ENCODE results near the gene FRAT2. TPM values are rescaled to one million over a fixed set of nuclear protein-coding genes. Genes with fewer than 3 reads are reported as not detected.

The FRAT2 gene
- polyA plus RNA-seq, 2 donors = 7.2 to 9.6 TPM

- H3K27ac ChIP-seq (ENCODE audit: low read depth in 2 of 2, low read length in 1 of 2) = no peak overlapping the region
- no peak overlapping the region for H3K4me3 ChIP-seq (ENCODE audit: low read depth in 1 of 2, low read length in 2 of 2)
- H3K27me3 ChIP-seq (ENCODE audit: control insufficient read depth in 1 of 2, insufficient read depth in 2 of 2, low read length in 2 of 2) = no peaks in the 10 kb centered on the region
- WGBS, 2 donors = 59 to 77% methylated on average over 3 of the region's 3 CpGs
- H3K4me1 ChIP-seq (ENCODE audit: control insufficient read depth in 2 of 2, insufficient read depth in 2 of 2, low read length in 1 of 2) = peaks cover 3 to 4% of the 10 kb centered on the region in 2 donors
- H3K9me3 ChIP-seq (ENCODE audit: control insufficient read depth in 2 of 2, insufficient read depth in 1 of 2, low read depth in 1 of 2, low read length in 1 of 2) = no peaks in the 10 kb centered on the region
- H3K36me3 ChIP-seq (ENCODE audit: control insufficient read depth in 2 of 2, insufficient read depth in 2 of 2, low read length in 1 of 2) = peaks cover 0 to 4% of the 10 kb centered on the region in 2 donors
These were observed 5.7 kb downstream of the FRAT2 start for GRCh38 chr10:97328646-97329453.

- no peak overlapping the region for H3K27ac ChIP-seq (ENCODE audit: low read depth in 2 of 2, low read length in 1 of 2)
- H3K4me3 ChIP-seq (ENCODE audit: low read depth in 1 of 2, low read length in 2 of 2) = no peak overlapping the region
- 56 to 75% methylated on average over 7 of the region's 7 CpGs for whole genome bisulfite sequencing, 2 donors
- H3K9me3 ChIP-seq (ENCODE audit: control insufficient read depth in 2 of 2, insufficient read depth in 1 of 2, low read depth in 1 of 2, low read length in 1 of 2) = no peaks in the 10 kb centered on the region
- peaks cover 0 to 4% of the 10 kb centered on the region in 2 donors for H3K36me3 ChIP-seq (ENCODE audit: control insufficient read depth in 2 of 2, insufficient read depth in 2 of 2, low read length in 1 of 2)
- H3K27me3 ChIP-seq (ENCODE audit: control insufficient read depth in 1 of 2, insufficient read depth in 2 of 2, low read length in 2 of 2) = no peaks in the 10 kb centered on the region
- H3K4me1 ChIP-seq (ENCODE audit: control insufficient read depth in 2 of 2, insufficient read depth in 2 of 2, low read length in 1 of 2) = peaks cover 3 to 4% of the 10 kb centered on the region in 2 donors
These were observed 6.9 kb downstream of the FRAT2 start for GRCh38 chr10:97327348-97328294.

- Histone ChIP-seq H3K4me1 (ENCODE audit: control insufficient read depth in 2 of 2, insufficient read depth in 2 of 2, low read length in 1 of 2) (peaks cover 7 to 12% of the 10 kb centered on the region in 2 donors), H3K4me3 (ENCODE audit: low read depth in 1 of 2, low read length in 2 of 2) (no peak overlapping the region), H3K36me3 (ENCODE audit: control insufficient read depth in 2 of 2, insufficient read depth in 2 of 2, low read length in 1 of 2) (peaks cover 0 to 4% of the 10 kb centered on the region in 2 donors), H3K9me3 (ENCODE audit: control insufficient read depth in 2 of 2, insufficient read depth in 1 of 2, low read depth in 1 of 2, low read length in 1 of 2) (no peaks in the 10 kb centered on the region), H3K27me3 (ENCODE audit: control insufficient read depth in 1 of 2, insufficient read depth in 2 of 2, low read length in 2 of 2) (no peaks in the 10 kb centered on the region), H3K27ac (ENCODE audit: low read depth in 2 of 2, low read length in 1 of 2) (no peak overlapping the region)
- 86 to 89% methylated on average over 9 of the region's 9 CpGs for WGBS, 2 donors
These were observed 8.8 kb downstream of the FRAT2 start for GRCh38 chr10:97325754-97326153.

GRCh38 chr10:97323501-97323900, 11.0 kb downstream of the FRAT2 start:
- Histone ChIP-seq H3K27me3 (ENCODE audit: control insufficient read depth in 1 of 2, insufficient read depth in 2 of 2, low read length in 2 of 2) (no peaks in the 10 kb centered on the region), H3K36me3 (ENCODE audit: control insufficient read depth in 2 of 2, insufficient read depth in 2 of 2, low read length in 1 of 2) (no peaks in the 10 kb centered on the region), H3K4me1 (ENCODE audit: control insufficient read depth in 2 of 2, insufficient read depth in 2 of 2, low read length in 1 of 2) (peaks cover 7 to 13% of the 10 kb centered on the region in 2 donors), H3K4me3 (ENCODE audit: low read depth in 1 of 2, low read length in 2 of 2) (no peak overlapping the region), H3K27ac (ENCODE audit: low read depth in 2 of 2, low read length in 1 of 2) (no peak overlapping the region), H3K9me3 (ENCODE audit: control insufficient read depth in 2 of 2, insufficient read depth in 1 of 2, low read depth in 1 of 2, low read length in 1 of 2) (no peaks in the 10 kb centered on the region)
- WGBS, 2 donors = 88 to 89% methylated on average over 4 of the region's 4 CpGs

- no peaks in the 10 kb centered on the region for H3K36me3 ChIP-seq (ENCODE audit: control insufficient read depth in 2 of 2, insufficient read depth in 2 of 2, low read length in 1 of 2)
- H3K9me3 ChIP-seq (ENCODE audit: control insufficient read depth in 2 of 2, insufficient read depth in 1 of 2, low read depth in 1 of 2, low read length in 1 of 2) = no peaks in the 10 kb centered on the region
- H3K4me3 ChIP-seq (ENCODE audit: low read depth in 1 of 2, low read length in 2 of 2) = no peak overlapping the region
- peaks cover 7 to 13% of the 10 kb centered on the region in 2 donors for H3K4me1 ChIP-seq (ENCODE audit: control insufficient read depth in 2 of 2, insufficient read depth in 2 of 2, low read length in 1 of 2)
- 45 to 67% methylated on average over 3 of the region's 3 CpGs for WGBS, 2 donors
- H3K27me3 ChIP-seq (ENCODE audit: control insufficient read depth in 1 of 2, insufficient read depth in 2 of 2, low read length in 2 of 2) = no peaks in the 10 kb centered on the region
- no peak overlapping the region for H3K27ac ChIP-seq (ENCODE audit: low read depth in 2 of 2, low read length in 1 of 2)
These were observed 12.7 kb downstream of the FRAT2 start for GRCh38 chr10:97321804-97322190.

- Histone ChIP-seq H3K36me3 (ENCODE audit: control insufficient read depth in 2 of 2, insufficient read depth in 2 of 2, low read length in 1 of 2) (no peaks in the 10 kb centered on the region), H3K4me3 (ENCODE audit: low read depth in 1 of 2, low read length in 2 of 2) (peak overlapping the region in 1 of 2 donors; percentile 77), H3K9me3 (ENCODE audit: control insufficient read depth in 2 of 2, insufficient read depth in 1 of 2, low read depth in 1 of 2, low read length in 1 of 2) (no peaks in the 10 kb centered on the region), H3K27ac (ENCODE audit: low read depth in 2 of 2, low read length in 1 of 2) (no peak overlapping the region), H3K27me3 (ENCODE audit: control insufficient read depth in 1 of 2, insufficient read depth in 2 of 2, low read length in 2 of 2) (no peaks in the 10 kb centered on the region), H3K4me1 (ENCODE audit: control insufficient read depth in 2 of 2, insufficient read depth in 2 of 2, low read length in 1 of 2) (peaks cover 7 to 13% of the 10 kb centered on the region in 2 donors)
- 34 to 54% methylated on average over 37 to 38 of the region's 38 CpGs for WGBS, 2 donors
These were observed 13.3 kb downstream of the FRAT2 start for GRCh38 chr10:97321032-97321803.

GRCh38 chr10:97320480-97321031, 14.0 kb downstream of the FRAT2 start:
- Histone ChIP-seq H3K4me1 (ENCODE audit: control insufficient read depth in 2 of 2, insufficient read depth in 2 of 2, low read length in 1 of 2) (peaks cover 7 to 13% of the 10 kb centered on the region in 2 donors), H3K4me3 (ENCODE audit: low read depth in 1 of 2, low read length in 2 of 2) (peak overlapping the region; percentile 77 to 82), H3K36me3 (ENCODE audit: control insufficient read depth in 2 of 2, insufficient read depth in 2 of 2, low read length in 1 of 2) (no peaks in the 10 kb centered on the region), H3K9me3 (ENCODE audit: control insufficient read depth in 2 of 2, insufficient read depth in 1 of 2, low read depth in 1 of 2, low read length in 1 of 2) (no peaks in the 10 kb centered on the region), H3K27me3 (ENCODE audit: control insufficient read depth in 1 of 2, insufficient read depth in 2 of 2, low read length in 2 of 2) (no peaks in the 10 kb centered on the region), H3K27ac (ENCODE audit: low read depth in 2 of 2, low read length in 1 of 2) (no peak overlapping the region)
- WGBS, 2 donors = 18 to 31% methylated on average over 24 of the region's 24 CpGs

GRCh38 chr10:97319671-97320479, 14.7 kb downstream of the FRAT2 start:
- H3K36me3 ChIP-seq (ENCODE audit: control insufficient read depth in 2 of 2, insufficient read depth in 2 of 2, low read length in 1 of 2) = no peaks in the 10 kb centered on the region
- WGBS, 2 donors = 1% methylated on average over 77 to 83 of the region's 83 CpGs
- peak overlapping the region; percentile 77 to 82 for H3K4me3 ChIP-seq (ENCODE audit: low read depth in 1 of 2, low read length in 2 of 2)
- H3K27me3 ChIP-seq (ENCODE audit: control insufficient read depth in 1 of 2, insufficient read depth in 2 of 2, low read length in 2 of 2) = no peaks in the 10 kb centered on the region
- H3K4me1 ChIP-seq (ENCODE audit: control insufficient read depth in 2 of 2, insufficient read depth in 2 of 2, low read length in 1 of 2) = peaks cover 7 to 13% of the 10 kb centered on the region in 2 donors
- H3K27ac ChIP-seq (ENCODE audit: low read depth in 2 of 2, low read length in 1 of 2) = peak overlapping the region; percentile 97 to 99
- no peaks in the 10 kb centered on the region for H3K9me3 ChIP-seq (ENCODE audit: control insufficient read depth in 2 of 2, insufficient read depth in 1 of 2, low read depth in 1 of 2, low read length in 1 of 2)
